Stimulated activated CD8-positive, alpha-beta memory T cell treated with anti-CD3 and anti-CD28 coated beads, Interleukin-15, amount 100 ng/mL, for 24 hours (primary cell): Measurements from ENCODE around the gene DEFB126.
"Not testable (repeated sequence)": the region's sequence is repeated elsewhere in the genome, so short reads cannot be mapped to it uniquely, and the experiment has no call there.

ENCODE experiments used
- DNase-seq: peaks from one replicate; pipeline ENCODE4 v3.0.0-alpha.2; 2020; ENCODE audit warnings: low read depth

Gene DEFB126, protein sequence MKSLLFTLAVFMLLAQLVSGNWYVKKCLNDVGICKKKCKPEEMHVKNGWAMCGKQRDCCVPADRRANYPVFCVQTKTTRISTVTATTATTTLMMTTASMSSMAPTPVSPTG

GRCh38 chr20:142290-142689, at the start of gene DEFB126:
Gene DEFB126 (plus strand): TSS chr20:142590. CDS start chr20:142629, 39 bp downstream.
- DNase-seq: no peak

GRCh38 chr20:93641-94040, 48.7 kb upstream of the DEFB126 start:
- DNase-seq: no peak

DNA sequence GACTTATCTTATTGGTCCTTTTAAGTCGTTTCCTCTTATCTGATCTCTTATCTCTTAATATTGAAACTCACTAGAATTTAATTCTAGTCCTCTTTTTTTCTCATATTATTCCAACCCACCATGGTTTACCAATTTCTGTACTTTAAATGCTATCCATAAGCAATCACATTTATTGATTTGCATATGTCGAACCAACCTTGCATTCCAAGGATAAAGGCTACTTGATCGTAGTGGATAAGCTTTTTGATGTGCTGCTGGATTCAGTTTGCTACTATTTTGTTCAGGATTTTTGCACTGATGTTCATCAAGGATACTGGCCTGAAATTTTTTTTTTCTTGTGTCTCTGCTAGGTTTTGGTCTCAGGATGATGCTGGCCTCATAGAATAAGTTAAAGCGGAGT, 47.2 kb upstream of the DEFB126 start:
- DNase-seq: no peak

DNA sequence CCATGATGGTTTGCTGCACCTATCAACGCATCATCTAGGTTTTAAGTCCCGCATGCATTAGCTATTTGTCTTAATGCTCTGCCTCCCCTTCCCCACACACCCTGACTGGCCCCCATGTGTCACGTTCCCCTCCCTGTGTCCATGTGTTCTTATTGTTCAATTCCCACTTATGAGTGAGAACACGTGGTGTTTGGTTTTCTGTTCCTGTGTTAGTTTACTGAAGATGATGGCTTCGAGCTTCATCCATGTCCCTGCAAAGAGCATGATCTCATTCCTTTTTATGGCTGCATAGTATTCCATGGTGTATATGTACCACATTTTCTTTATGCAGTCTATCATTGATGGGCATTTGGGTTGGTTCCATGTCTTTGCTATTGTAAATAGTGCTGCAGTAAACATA, 44.7 kb upstream of the DEFB126 start:
- DNase-seq: not testable (repeated sequence)

GRCh38 chr20:101975-102374, 40.4 kb upstream of the DEFB126 start:
- no peak for DNase-seq

DNA sequence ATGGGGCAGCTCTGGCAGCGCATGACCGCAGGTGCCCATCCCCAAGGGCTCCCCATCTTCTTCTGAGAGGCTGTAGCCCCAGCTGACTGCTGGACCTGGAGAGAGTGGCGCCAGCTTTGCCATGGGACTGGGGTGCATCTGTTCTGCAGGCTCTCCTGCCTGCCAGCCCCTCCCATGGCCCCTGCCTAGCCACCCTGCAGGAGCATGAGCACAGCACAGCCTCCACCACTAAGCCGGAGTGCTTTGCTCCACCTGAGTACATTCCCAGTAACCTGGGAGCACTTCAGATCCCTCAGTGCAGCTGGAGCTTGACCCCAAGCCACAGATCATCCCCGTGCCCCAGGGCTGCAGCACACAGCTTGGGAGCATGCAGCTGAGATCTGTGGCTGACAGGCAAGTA, 38.9 kb upstream of the DEFB126 start:
- DNase-seq: no peak

GRCh38 chr20:112396-112795, 30.0 kb upstream of the DEFB126 start:
- no peak for DNase-seq

DNA sequence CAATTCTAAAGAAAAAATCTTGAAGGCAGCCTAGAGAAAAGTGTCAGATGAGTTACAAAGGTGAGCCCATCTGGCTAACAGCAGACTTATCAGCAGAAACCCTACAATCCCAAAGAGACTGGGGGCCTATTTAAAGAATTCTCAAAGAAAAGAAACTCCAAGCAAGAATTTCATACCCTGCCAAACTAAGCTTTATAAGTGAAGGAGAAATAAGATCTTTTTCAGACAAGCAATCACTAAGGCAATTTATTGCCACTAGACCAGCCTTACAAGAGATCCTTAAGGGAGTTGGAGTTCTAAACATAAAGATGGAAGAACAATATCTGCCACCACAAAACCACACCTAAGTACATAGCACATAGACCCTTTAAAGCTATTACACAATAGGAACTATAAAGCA, 24.9 kb upstream of the DEFB126 start:
- no peak for DNase-seq

- not testable (repeated sequence) for DNase-seq
Observed at GRCh38 chr20:129786-130323, 12.5 kb upstream of the DEFB126 start.

- DNase-seq: no peak
Observed at GRCh38 chr20:137668-138490, 4.5 kb upstream of the DEFB126 start.

- no peak for DNase-seq
Observed at GRCh38 chr20:145877-146276, 3.5 kb downstream of the DEFB126 start.

DNA sequence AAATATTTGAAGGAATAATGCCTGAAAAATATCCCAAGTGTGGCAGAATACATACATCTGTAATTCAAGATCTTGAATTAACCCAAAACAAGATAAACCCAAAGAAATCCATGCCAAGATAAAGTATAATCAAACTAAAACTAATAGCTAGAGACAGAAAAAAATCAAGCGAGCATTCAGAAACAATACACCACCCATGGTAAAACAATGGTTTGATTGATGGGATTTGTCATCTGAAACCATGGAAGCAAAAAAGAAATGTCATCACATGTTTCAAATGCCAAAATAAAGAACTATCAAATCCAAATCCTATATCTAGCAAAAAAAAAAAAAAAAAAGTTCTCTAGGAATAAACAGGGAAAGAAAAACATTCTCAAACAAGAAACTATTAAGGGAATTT, 9.7 kb downstream of the DEFB126 start:
- no peak for DNase-seq

DNA sequence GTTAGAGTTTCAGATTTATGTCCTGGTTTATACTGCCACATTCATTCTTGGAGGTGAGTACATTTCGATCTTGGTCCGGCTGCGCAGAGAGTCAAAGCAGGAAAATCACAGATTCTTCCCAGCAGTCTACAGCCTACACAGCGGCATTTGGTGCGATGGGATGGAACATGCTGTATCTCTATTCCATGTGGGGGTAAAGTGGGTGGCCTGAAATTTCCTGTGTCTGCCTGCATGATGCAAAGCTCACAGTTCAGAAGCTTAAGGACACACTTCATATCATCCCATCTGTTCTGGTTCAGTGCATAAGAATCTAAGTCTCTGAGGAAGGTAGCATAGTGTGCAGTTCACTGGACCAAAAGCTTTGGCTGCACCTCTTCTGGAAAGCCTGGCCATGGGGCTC, 14.8 kb downstream of the DEFB126 start, which contains the start of gene DEFB127:
Gene DEFB127, plus strand, starts transcription at position 301 of the 400 bp plus-strand sequence. Its CDS starts 91 bp downstream, at position 392.
- no peak for DNase-seq

- no peak for DNase-seq
Observed at GRCh38 chr20:164618-165017, 22.2 kb downstream of the DEFB126 start.

- no peak for DNase-seq
Observed at GRCh38 chr20:168876-169275, 26.5 kb downstream of the DEFB126 start.

GRCh38 chr20:184288-184687, 41.9 kb downstream of the DEFB126 start:
- DNase-seq: no peak

DNA sequence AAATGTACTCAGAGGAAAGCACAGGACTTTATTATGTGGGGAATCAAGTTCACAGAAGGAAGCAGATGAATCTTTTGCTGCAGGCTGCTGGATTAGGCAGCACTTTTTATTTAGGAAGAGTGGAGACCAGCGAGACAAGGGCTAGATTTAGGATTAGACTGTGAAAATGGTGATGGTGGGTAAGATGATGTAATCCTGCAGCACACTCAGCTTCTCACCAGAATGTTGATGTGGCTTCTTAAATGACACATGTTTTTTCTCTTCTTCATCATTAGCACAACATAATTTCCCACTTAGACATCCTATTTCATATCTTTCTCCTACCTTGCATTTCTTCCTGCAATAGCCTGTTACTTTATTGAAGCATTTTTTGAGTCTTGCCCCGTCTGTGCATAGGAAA, 45.3 kb downstream of the DEFB126 start:
- DNase-seq: no peak

DNA sequence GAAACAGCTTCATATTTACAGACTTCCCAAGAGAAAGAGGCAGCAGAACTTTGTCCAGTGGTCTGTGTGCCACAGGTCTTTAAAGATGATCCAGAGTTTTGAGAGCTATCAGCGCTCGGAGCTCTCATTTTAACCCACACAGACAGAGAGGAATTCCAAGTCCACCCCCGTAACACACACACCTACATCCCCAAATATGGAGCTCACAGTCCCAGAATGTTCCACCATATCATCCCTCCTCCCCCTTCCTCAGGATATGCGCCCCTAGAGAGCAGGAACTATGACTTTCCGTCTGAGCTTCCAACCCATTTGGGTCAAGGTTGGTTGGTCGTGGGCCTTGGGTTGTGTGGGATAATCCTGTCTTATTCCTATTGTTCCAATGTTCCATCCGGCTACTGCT, 47.2 kb downstream of the DEFB126 start, which contains the start of gene DEFB128:
Gene DEFB128, minus strand, starts transcription at position 101 of the 400 bp plus-strand sequence. Its CDS starts 88 bp downstream, at position 13.
- no peak for DNase-seq
